ENCODE results near the gene SPEG.

- TF ChIP-seq, protein P1, sequence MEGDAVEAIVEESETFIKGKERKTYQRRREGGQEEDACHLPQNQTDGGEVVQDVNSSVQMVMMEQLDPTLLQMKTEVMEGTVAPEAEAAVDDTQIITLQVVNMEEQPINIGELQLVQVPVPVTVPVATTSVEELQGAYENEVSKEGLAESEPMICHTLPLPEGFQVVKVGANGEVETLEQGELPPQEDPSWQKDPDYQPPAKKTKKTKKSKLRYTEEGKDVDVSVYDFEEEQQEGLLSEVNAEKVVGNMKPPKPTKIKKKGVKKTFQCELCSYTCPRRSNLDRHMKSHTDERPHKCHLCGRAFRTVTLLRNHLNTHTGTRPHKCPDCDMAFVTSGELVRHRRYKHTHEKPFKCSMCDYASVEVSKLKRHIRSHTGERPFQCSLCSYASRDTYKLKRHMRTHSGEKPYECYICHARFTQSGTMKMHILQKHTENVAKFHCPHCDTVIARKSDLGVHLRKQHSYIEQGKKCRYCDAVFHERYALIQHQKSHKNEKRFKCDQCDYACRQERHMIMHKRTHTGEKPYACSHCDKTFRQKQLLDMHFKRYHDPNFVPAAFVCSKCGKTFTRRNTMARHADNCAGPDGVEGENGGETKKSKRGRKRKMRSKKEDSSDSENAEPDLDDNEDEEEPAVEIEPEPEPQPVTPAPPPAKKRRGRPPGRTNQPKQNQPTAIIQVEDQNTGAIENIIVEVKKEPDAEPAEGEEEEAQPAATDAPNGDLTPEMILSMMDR (IDR thresholded peaks at IDR 0.05), result no peak
- TF ChIP-seq POLR2AphosphoS5 (IDR thresholded peaks at IDR 0.05), result peak in 1 of 3 donors; percentile 22
These were observed 33.1 kb downstream of the SPEG start for GRCh38 chr2:219467736-219468075.
